Measurements from ENCODE around the gene ITPRIPL2.

Gene ITPRIPL2

GRCh38 chr16:19123535-19124178, 9.9 kb downstream of the ITPRIPL2 start:
- no peak for FAIRE-seq

GRCh38 chr16:19126300-19126699, 12.5 kb downstream of the ITPRIPL2 start:
- FAIRE-seq = no peak

- no peak for FAIRE-seq
These were observed 13.4 kb downstream of the ITPRIPL2 start for GRCh38 chr16:19127205-19127604.

- no peak for FAIRE-seq
These were observed 13.9 kb downstream of the ITPRIPL2 start for GRCh38 chr16:19127674-19128131.

GRCh38 chr16:19128454-19129200, 14.9 kb downstream of the ITPRIPL2 start:
- FAIRE-seq = no peak

- FAIRE-seq = no peak
These were observed 16.6 kb downstream of the ITPRIPL2 start for GRCh38 chr16:19130385-19130784.

- FAIRE-seq = no peak
These were observed 17.4 kb downstream of the ITPRIPL2 start for GRCh38 chr16:19130852-19131824.

- FAIRE-seq = no peak
These were observed 18.1 kb downstream of the ITPRIPL2 start for GRCh38 chr16:19131825-19132218.

GRCh38 chr16:19132255-19132654, 18.5 kb downstream of the ITPRIPL2 start:
- no peak for FAIRE-seq

- no peak for FAIRE-seq
These were observed 19.1 kb downstream of the ITPRIPL2 start for GRCh38 chr16:19132898-19133297.

- FAIRE-seq = no peak
These were observed 19.8 kb downstream of the ITPRIPL2 start for GRCh38 chr16:19133600-19133999.

- no peak for FAIRE-seq
These were observed 21.6 kb downstream of the ITPRIPL2 start for GRCh38 chr16:19135201-19135842.

GRCh38 chr16:19135896-19136438, 22.2 kb downstream of the ITPRIPL2 start:
- FAIRE-seq = no peak

- no peak for FAIRE-seq
These were observed 22.9 kb downstream of the ITPRIPL2 start for GRCh38 chr16:19136549-19137196.

GRCh38 chr16:19137201-19138128, 23.7 kb downstream of the ITPRIPL2 start:
- no peak for FAIRE-seq

GRCh38 chr16:19138601-19139000, 24.8 kb downstream of the ITPRIPL2 start:
- no peak for FAIRE-seq

- no peak for FAIRE-seq
These were observed 25.8 kb downstream of the ITPRIPL2 start for GRCh38 chr16:19139436-19140091.

- no peak for FAIRE-seq
These were observed 26.6 kb downstream of the ITPRIPL2 start for GRCh38 chr16:19140396-19140795.

- no peak for FAIRE-seq
These were observed 29.3 kb downstream of the ITPRIPL2 start for GRCh38 chr16:19142939-19143598.

- FAIRE-seq = no peak
These were observed 29.8 kb downstream of the ITPRIPL2 start for GRCh38 chr16:19143599-19143956.
